Small intestine (tissue), 7 donors: ENCODE data around the gene HOXB7. TPM values are rescaled to one million over a fixed set of nuclear protein-coding genes. Genes with fewer than 3 reads are reported as not detected.

ENCODE experiments used
- DNase-seq, 2 donors: peaks; one replicate each; pipeline versions ENCODE4 v3.0.0 to v3.0.0-alpha.2; 2013
- FAIRE-seq: peaks from 2 replicates; lab custom pipeline; 2012; peaks lifted over from hg19 to GRCh38; lab: Jason Lieb, UNC
- H3K27ac ChIP-seq, 3 donors: one replicate each; pipeline ENCODE4 v1.5.1; 2013; ENCODE audit warnings: low read length in 2 of 3, mild to moderate bottlenecking in 2 of 3, control low read depth in 1 of 3, inconsistent platforms in 1 of 3, low read depth in 1 of 3, moderate library complexity in 1 of 3
- H3K27me3 ChIP-seq, 3 donors: one replicate each; pipeline ENCODE4 v1.6.1; 2013; ENCODE audit warnings: low read length in 3 of 3, inconsistent platforms in 1 of 3; ENCODE audit not compliant: control insufficient read depth in 3 of 3, insufficient read depth in 3 of 3
- H3K36me3 ChIP-seq, 3 donors: one replicate each; pipeline ENCODE4 v1.6.1; 2013; ENCODE audit warnings: low read length in 3 of 3, inconsistent platforms in 1 of 3, low read depth in 1 of 3, mild to moderate bottlenecking in 1 of 3, moderate library complexity in 1 of 3; ENCODE audit not compliant: control insufficient read depth in 3 of 3, insufficient read depth in 2 of 3
- H3K4me1 ChIP-seq, 3 donors: one replicate each; pipeline ENCODE4 v1.6.1; 2013; ENCODE audit warnings: low read length in 2 of 3, inconsistent platforms in 1 of 3, low read depth in 1 of 3, mild to moderate bottlenecking in 1 of 3, moderate library complexity in 1 of 3; ENCODE audit not compliant: control insufficient read depth in 3 of 3, insufficient read depth in 2 of 3
- H3K4me3 ChIP-seq, 3 donors: one replicate each; pipeline ENCODE4 v1.5.1; 2013; ENCODE audit warnings: low read length in 3 of 3, control low read depth in 1 of 3, inconsistent platforms in 1 of 3, low read depth in 1 of 3, mild to moderate bottlenecking in 1 of 3, moderate library complexity in 1 of 3
- H3K9me3 ChIP-seq, 2 donors: one replicate each; pipeline ENCODE4 v1.6.1; 2013; ENCODE audit warnings: low read depth in 1 of 2, low read length in 1 of 2; ENCODE audit not compliant: control insufficient read depth in 2 of 2, insufficient read depth in 1 of 2
- WGBS, 3 donors: extraction: QIAGEN DNeasy Blood & Tissue Kit; methylation state at CpG; one replicate each; pipeline ENCODE4 v1.1.7; 2013; 5-methylcytosine and 5-hydroxymethylcytosine counted together
- polyA plus RNA-seq, 4 donors: library from polyadenylated mRNA; stranded (reverse) in 3 of 4; unstranded in 1 of 4; fragments of 200-250 nt in 3 of 4; fragments of 120-200 nt in 1 of 4; gene quantifications; one replicate each; pipeline versions ENCODE4 v1.2.1 to v1.2.3, GENCODE V29; 2013
- donor health status: healthy with polysubstance abuse.
- donor health status: control.
- donor health status: control.
- donor health status: Bipolar disorder and iron deficiency.
- donor health status: healthy.

HOXB7 gene
- polyA plus RNA-seq, 4 donors: 4.3 to 13.9 (median 4.9) TPM; not detected in 1

DNA sequence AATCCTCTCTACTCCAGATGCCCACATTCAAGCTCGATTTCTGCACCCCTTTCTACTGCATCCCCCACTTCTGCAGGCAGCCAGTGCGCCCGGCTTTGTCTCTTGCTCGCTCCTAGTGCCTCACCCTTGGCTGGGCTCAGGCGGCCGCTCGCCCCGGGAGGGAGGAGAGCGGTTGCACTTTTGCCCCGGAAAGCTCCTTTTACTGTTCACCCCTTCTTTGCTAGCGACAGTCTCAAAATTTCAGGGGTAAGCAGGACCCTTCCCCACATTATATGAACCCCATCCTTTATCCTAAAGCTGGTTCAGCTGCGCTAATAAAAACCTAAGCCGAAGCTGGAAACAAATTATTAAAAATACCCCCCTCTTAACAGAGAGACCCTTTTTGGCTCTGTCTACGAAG lies 18.2 kb downstream of the HOXB7 start:
- peak overlapping the region; percentile 62 to 91 (median 90) for H3K27ac ChIP-seq
- FAIRE-seq: no peak
- no peak for DNase-seq
- peaks cover 0 to 99% (median 11%) of the 10 kb centered on the region in 3 donors for H3K27me3 ChIP-seq
- peaks cover 0 to 39% (median 0%) of the 10 kb centered on the region in 3 donors for H3K4me1 ChIP-seq
- H3K36me3 ChIP-seq: peaks cover 0 to 38% (median 0%) of the 10 kb centered on the region in 3 donors
- 6 to 8% (median 7%) methylated on average over 14 of the region's 14 CpGs for WGBS, 3 donors
- H3K9me3 ChIP-seq: no peaks in the 10 kb centered on the region
- H3K4me3 ChIP-seq: peak overlapping the region in 2 of 3 donors; percentile 27 to 48

GRCh38 chr17:48592057-48592514 lies 18.7 kb downstream of the HOXB7 start:
- Histone ChIP-seq H3K36me3 (peaks cover 0 to 38% (median 0%) of the 10 kb centered on the region in 3 donors), H3K27me3 (peaks cover 0 to 99% (median 11%) of the 10 kb centered on the region in 3 donors), H3K4me1 (peaks cover 0 to 41% (median 0%) of the 10 kb centered on the region in 3 donors), H3K9me3 (no peaks in the 10 kb centered on the region), H3K4me3 (peak overlapping the region in 2 of 3 donors; percentile 27 to 48), H3K27ac (peak overlapping the region; percentile 0 to 91 (median 90))
- DNase-seq (no peak), FAIRE-seq (no peak)
- WGBS, 3 donors: 13 to 27% (median 15%) methylated on average over 33 of the region's 33 CpGs

GRCh38 chr17:48591255-48592056 lies 19.4 kb downstream of the HOXB7 start:
- Histone ChIP-seq H3K4me3 (peak overlapping the region in 1 of 3 donors; percentile 48), H3K36me3 (peaks cover 0 to 37% (median 0%) of the 10 kb centered on the region in 3 donors), H3K27ac (peak overlapping the region; percentile 0 to 93 (median 91)), H3K4me1 (peaks cover 0 to 47% (median 2%) of the 10 kb centered on the region in 3 donors), H3K9me3 (no peaks in the 10 kb centered on the region), H3K27me3 (peaks cover 0 to 99% (median 11%) of the 10 kb centered on the region in 3 donors)
- no peak for FAIRE-seq
- no peak for DNase-seq
- WGBS, 3 donors: 63 to 84% (median 75%) methylated on average over 10 of the region's 10 CpGs

- Histone ChIP-seq H3K36me3 (peaks cover 0 to 29% (median 0%) of the 10 kb centered on the region in 3 donors), H3K27ac (peak overlapping the region in 2 of 3 donors; percentile 91 to 93), H3K4me3 (peak overlapping the region in 1 of 3 donors; percentile 52), H3K27me3 (peaks cover 0 to 99% (median 13%) of the 10 kb centered on the region in 3 donors), H3K9me3 (no peaks in the 10 kb centered on the region), H3K4me1 (peaks cover 0 to 44% (median 2%) of the 10 kb centered on the region in 3 donors)
- FAIRE-seq: no peak
- no peak for DNase-seq
Measured at GRCh38 chr17:48590607-48591161, 20.1 kb downstream of the HOXB7 start.

GRCh38 chr17:48589831-48590606 lies 20.8 kb downstream of the HOXB7 start, which contains the start of gene HOXB3:
HOXB3 (minus strand) TSS chr17:48590241; CDS start chr17:48552474, 37,767 bp downstream.
- FAIRE-seq: no peak
- no peak for DNase-seq
- H3K27me3 ChIP-seq: peaks cover 0 to 99% (median 14%) of the 10 kb centered on the region in 3 donors
- 18 to 24% (median 22%) methylated on average over 23 of the region's 23 CpGs for WGBS, 3 donors
- peak within 1 kb of the TSS; percentile 17 to 93 (median 91) for H3K27ac ChIP-seq
- H3K36me3 ChIP-seq: peaks cover 0 to 24% (median 0%) of the 10 kb centered on the region in 3 donors
- H3K4me3 ChIP-seq: peak within 1 kb of the TSS in 1 of 3 donors; percentile 52
- peaks cover 0 to 3% of the 10 kb centered on the region in 2 donors for H3K9me3 ChIP-seq
- H3K4me1 ChIP-seq: peaks cover 0 to 40% (median 2%) of the 10 kb centered on the region in 3 donors

DNA sequence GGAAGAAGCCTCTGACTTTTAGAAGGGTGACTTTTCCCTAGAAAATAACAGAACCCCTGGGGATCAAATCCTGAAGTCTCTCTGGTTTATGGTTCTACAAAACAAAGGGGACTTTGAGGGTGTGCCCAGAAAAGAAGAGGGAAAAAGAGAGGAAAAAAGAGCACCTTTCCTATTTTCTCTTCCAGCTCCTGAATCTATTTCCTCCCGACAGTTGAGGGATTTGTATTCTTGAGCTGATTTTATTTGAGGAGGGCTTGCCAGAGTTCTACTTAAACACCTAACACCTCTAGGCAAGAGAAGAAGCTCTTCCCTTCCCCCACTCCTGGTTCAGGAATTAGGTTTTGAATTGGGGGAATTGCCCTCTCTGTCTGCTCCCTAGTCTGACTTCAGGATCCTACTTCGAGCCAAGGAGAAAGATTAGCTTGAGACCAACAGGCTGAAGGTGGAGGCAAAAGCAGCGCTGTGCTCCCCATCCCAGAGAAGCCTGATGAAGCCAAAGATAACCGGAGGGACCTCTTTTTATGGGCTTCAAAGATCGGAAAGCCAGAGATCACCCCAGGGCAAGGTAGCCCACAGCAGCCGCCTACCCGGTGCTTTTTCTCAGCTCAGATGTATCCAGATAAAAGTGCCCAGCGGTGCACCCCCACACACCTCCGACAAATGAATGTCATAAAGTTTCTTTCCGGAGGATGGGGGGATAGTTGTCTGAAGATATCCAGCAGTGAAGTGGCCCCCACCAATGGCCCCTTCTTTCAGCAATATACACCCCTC lies 21.6 kb downstream of the HOXB7 start:
- Histone ChIP-seq H3K27me3 (peaks cover 0 to 98% (median 14%) of the 10 kb centered on the region in 3 donors), H3K27ac (peak overlapping the region; percentile 17 to 93 (median 91)), H3K9me3 (peaks cover 0 to 3% of the 10 kb centered on the region in 2 donors), H3K4me1 (peaks cover 0 to 37% (median 2%) of the 10 kb centered on the region in 3 donors), H3K4me3 (peak overlapping the region in 1 of 3 donors; percentile 52), H3K36me3 (peaks cover 0 to 16% (median 0%) of the 10 kb centered on the region in 3 donors)
- DNase-seq (no peak), FAIRE-seq (no peak)
- WGBS, 3 donors: 11 to 17% (median 17%) methylated on average over 10 of the region's 10 CpGs

GRCh38 chr17:48588528-48588927 lies 22.3 kb downstream of the HOXB7 start:
- Histone ChIP-seq H3K27ac (peak overlapping the region in 2 of 3 donors; percentile 79 to 91), H3K4me3 (peak overlapping the region in 1 of 3 donors; percentile 52), H3K27me3 (peaks cover 0 to 99% (median 14%) of the 10 kb centered on the region in 3 donors), H3K9me3 (peaks cover 0 to 3% of the 10 kb centered on the region in 2 donors), H3K4me1 (peaks cover 0 to 36% (median 2%) of the 10 kb centered on the region in 3 donors), H3K36me3 (peaks cover 0 to 16% (median 0%) of the 10 kb centered on the region in 3 donors)
- WGBS, 3 donors: 15 to 34% (median 15%) methylated on average over 2 of the region's 2 CpGs
- FAIRE-seq (no peak), DNase-seq (no peak)
